CD4-positive, alpha-beta T cell treated with Interleukin-12 subunit alpha and Interleukin-12 subunit beta, for 1 hour (primary cell): ENCODE measurements around the gene PABPC1L.
A peak's percentile ranks its signal among the peaks of the same experiment; 100 is the strongest.
"Not testable (repeated sequence)": the region's sequence is repeated elsewhere in the genome, so short reads cannot be mapped to it uniquely, and the experiment has no call there.

Experiments used
- DNase-seq: peaks from one replicate; pipeline ENCODE4 v3.0.0-alpha.2; 2020

The PABPC1L gene

DNA sequence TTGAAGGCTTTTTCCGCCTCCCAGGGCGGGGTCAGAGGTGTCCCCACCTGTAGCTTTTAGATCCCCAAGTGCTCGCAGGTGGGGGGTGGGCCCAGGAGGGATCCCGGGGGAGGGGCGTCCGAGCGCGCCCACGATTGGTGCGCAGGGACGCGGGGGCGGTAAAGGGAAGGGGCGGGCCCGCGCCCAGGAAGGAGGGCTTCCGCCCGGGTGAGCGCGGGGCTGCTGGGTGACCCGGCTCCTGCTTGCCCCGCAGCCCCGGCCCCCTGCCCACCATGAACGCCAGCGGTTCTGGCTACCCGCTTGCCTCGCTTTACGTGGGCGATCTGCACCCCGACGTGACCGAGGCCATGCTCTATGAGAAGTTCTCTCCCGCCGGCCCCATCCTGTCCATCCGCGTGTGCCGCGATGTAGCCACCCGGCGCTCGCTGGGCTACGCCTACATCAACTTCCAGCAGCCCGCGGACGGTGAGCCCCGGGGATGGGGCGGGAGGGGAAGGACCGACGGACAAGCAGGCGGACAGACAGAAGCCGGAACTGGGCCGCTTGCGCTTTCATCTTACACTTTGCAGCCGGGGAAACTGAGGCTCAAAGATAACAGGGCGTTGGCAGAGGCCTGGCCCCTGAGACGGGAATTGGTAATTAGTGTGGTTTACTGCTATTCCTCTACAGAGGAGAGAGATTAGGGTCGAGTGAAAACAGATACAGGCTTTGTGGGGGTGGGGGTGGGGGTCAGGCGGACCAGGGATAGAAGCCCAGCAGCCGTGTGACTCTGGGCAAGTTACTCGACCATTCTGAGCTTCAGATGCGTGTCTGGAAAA, at the start of gene PABPC1L:
Gene PABPC1L, plus strand, starts transcription at position 189 of the 818 bp plus-strand sequence. Its CDS starts 84 bp downstream, at position 273.
- DNase-seq: peak; percentile 80

DNA sequence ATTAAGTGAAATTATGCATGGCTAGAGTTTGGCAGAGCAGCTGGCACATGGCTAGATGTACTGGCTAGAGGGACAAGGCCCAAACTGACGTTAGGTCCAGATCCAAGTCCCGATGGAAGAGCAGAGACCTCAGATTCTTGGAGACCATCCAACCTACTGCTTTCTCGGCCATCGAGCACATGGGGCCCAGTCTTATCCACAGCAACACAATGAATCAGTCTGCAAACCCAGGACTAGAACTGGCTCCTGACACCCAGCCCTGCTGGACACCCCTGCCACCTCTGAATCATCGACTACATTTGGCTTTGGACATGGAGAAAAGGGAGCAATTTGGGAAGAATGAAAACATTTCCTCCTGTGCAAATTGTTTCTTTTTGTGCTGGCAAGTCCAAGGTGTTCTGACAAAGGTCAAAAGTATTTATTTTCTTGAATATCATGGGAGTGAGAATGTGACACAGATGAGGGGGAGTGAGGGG, 48.3 kb upstream of the PABPC1L start:
- DNase-seq: no peak

- DNase-seq: no peak
Measured at GRCh38 chr20:44862286-44862685, 47.6 kb upstream of the PABPC1L start.

DNA sequence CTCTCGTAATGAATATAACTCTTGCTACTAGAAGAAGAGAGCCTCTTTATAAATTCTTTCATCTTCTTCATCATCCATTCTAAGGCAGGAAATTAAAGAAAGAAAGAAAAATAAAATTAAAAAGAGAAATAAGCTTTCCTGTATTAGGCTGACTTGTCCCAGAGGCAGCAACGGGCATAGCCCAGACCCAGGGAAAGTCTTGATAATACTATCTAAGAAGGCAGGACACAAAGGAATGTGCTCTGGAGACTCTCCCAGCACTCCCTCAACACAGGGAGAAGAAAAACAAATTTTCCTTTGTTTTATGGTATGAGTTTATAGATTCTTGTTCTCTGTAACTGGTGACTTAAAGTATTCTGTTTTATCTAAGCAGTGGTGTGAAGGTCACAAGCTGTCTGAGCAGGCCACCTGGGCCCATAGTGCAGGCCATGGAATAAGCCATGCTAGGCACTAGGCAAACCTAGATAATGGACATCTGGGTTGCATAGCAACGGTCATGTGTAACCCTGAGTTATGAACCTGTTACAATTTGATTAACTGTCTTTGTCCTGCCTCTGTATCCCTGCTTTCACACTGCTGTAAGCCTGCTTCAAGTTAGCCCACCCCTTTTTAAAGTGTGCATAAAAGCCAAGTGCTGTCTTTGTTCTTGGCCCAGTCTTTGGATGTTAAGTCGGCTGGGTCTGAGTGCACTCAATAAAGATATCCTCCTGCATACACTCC, 46.3 kb upstream of the PABPC1L start:
- not testable (repeated sequence) for DNase-seq

- DNase-seq: not testable (repeated sequence)
Measured at GRCh38 chr20:44864493-44864892, 45.4 kb upstream of the PABPC1L start.

DNA sequence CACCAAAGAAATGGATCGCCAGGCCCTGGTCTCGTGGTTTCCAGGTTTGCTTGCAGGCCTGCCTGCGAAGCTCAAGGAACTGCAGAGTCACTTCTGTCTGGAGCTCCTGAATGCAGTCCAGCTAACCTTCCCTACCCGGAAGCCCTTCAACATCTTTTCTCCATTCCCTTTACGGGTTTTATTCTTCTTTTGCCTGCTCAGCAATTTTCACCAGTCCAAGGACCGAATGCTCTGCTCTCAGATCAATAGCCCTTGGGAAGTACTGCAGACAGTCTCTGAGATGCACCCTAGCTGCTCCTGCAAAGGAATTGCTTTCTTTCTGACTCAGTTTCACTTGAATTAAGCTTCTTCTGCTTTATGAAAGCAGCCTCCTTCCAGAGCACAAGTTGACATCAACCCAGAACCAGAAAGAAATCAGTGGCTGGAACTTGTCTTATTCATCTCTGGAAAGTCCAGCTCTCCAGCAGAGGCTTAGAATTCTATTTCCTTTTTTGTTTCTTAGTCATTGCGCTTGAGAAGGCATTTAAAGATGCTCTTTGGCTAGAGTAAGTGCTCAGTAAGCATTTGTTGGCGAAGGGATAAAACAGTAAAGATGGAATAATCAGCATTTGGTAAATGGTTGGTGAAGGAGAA, 43.0 kb upstream of the PABPC1L start:
- DNase-seq: no peak

- DNase-seq: no peak
Measured at GRCh38 chr20:44869471-44869870, 40.4 kb upstream of the PABPC1L start.

DNA sequence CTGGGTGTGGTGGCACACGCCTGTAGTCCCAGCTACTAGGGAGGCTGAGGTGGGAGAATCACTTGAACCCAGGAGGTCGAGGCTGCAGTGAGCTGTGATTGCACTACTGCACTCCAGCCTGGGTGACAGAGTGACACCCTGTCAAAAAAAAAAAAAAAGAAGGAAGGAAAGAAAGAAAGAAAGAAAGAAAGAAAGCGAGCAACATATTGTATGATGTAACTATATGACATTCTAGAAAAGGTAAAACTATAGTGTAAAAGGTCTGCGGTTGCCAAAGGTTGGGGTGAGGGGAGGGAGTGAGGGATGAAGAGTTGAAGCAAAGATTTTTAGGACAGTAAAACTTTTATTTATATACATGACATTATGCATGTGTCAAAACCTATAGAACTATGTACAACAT, 27.5 kb upstream of the PABPC1L start:
- DNase-seq: not testable (repeated sequence)

DNA sequence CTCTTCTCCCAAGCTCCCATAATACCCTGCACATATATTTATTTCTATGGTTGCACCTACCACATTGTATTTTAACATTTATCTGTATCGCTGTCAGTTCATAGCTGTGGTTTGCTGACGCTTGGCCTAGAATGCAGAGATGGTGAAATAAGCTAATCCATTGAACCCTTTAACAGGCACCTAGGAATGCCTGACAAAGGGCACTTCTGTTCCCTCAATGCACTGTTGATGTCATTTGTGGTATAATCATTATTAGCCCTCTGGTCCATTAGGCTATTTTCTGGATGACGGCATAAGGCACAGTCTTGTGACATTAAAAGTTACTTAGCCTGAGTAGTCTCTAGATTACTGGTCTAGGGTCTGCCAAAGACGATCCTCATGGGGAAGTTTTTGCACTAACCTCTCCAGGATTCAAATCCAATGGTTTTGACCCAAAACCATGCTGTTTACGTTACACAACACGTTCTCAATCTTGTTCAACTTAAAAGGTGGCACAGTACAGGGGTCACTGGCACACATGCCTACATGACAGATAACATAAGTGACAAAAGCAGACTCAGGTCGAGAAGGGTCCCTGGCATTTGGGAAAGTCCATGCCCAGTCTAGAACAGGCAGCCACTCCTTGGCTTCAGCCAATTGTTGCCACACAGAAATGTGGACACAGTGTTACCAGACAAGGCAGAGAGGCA, 26.5 kb upstream of the PABPC1L start:
- DNase-seq: no peak

DNA sequence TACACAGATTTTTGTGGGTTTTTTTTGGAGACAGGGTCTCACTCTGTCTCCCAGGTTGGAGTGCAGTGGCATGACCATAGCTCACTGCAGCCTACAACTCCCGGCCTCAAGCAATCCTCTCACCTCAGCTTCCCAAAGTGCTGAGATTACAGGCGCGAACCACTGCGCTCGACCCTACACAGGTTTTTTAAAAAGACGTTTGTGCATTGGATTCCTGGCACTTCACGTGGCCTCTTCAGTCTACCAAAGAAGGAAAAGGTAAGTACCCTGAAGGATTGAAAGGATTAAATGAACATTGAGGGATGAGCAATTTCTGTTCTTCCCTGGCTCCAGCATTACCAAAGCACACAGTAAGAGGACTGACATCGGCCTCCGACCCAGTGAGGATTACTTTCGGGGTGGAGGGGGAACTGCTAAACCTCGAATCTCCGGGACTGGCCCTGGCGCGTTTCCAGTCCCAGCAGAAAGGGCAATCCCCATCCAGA, 24.9 kb upstream of the PABPC1L start:
- DNase-seq: no peak

DNA sequence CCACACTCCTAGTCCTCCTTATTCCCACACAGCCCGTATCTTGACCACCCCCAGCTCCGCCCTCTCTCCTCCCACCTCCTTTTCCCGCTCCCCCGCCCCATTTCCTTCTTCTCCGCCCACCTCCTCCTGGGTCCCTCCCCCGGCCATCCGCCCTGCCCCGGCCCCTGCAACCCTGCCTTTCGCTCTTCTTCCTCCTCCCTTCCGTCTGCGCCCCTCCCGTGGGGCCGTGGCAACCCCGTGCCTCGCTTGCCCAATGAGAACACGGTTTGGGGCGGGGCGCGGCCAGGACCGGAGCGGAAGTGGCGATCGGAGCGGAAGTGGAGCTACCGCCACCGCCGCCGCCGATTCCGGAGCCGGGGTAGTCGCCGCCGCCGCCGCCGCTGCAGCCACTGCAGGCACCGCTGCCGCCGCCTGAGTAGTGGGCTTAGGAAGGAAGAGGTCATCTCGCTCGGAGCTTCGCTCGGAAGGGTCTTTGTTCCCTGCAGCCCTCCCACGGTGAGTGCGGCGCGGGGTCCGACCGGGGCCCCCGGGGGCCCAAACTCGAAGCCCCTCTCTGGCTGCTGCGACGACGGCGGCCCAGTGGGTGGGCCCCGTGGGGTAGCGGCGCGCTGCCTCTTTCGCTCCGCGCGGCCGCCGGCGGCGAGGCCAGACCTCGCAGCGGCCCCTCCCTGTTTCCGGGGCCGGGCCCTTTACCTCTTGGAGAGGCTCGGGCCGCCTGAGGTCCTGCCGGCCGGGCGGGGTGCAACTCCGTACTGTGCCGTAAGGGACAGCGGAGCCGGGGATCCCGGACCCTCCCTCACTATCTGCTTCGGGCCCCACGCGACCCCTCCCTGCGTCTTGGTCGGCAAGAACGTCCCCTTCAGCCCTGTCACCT, 24.2 kb upstream of the PABPC1L start, which contains the start of gene YWHAB:
Gene YWHAB, plus strand, starts transcription at position 314 of the 874 bp plus-strand sequence. CDS start 15,829 bp downstream, outside the sequence.
- peak; percentile 97 for DNase-seq

GRCh38 chr20:44886266-44886651, 23.6 kb upstream of the PABPC1L start:
- DNase-seq: no peak

- DNase-seq: no peak
Measured at GRCh38 chr20:44886828-44887227, 23.0 kb upstream of the PABPC1L start.

DNA sequence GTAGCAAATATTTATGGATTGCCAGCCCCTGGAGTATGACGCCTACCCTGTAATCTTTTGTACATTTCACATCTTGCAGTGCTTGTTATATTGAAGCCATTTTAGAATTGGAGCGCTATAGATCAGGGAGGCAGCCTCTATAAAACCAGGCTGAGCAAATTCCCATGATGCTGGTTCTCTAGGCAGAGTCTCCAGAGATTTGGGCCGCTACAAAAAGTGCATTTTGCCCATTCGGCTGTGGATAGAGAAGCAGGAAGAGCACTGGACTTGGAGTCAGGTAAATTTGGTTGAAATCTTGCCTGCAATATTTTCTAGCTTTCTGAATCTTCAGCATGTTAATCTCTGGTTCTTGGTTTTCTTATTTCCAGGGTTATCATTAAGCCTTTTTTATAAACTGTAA, 22.4 kb upstream of the PABPC1L start:
- DNase-seq: no peak

- DNase-seq: no peak
Measured at GRCh38 chr20:44888226-44889103, 21.4 kb upstream of the PABPC1L start.

DNA sequence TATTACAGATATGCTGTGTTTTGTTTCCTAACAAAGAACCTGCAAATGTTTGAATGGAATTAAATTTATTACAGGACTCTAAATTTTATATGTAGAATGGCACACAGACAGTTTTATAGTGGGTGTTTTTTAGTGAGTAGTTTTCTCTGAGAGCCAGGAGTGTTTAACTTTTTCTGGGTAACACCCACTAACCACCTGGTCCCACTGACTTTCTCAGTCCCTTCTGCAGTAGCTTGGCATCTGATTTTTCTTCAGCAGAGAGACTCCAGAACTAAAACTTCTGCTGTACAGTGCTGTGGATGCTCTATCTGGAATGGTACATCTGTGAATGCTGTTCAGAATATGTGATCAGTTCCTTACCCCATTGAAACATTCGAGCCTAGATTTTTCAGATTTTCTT, 18.0 kb upstream of the PABPC1L start:
- no peak for DNase-seq

- DNase-seq: no peak
Measured at GRCh38 chr20:44894959-44895358, 14.9 kb upstream of the PABPC1L start.

GRCh38 chr20:44896583-44896982, 13.3 kb upstream of the PABPC1L start:
- no peak for DNase-seq

GRCh38 chr20:44897133-44897532, 12.7 kb upstream of the PABPC1L start:
- no peak for DNase-seq

GRCh38 chr20:44900231-44900854, 9.5 kb upstream of the PABPC1L start:
- no peak for DNase-seq
